SW480 (cell line): ENCODE data around the gene DNAH10.

Experiments used
- DNase-seq: peaks from one replicate; pipeline ENCODE4 v3.0.0-alpha.2; 2016; ENCODE audit warnings: low spot score

Gene DNAH10

GRCh38 chr12:123798518-123798917 is 36.4 kb downstream of the DNAH10 start:
- DNase-seq, result no peak

GRCh38 chr12:123799227-123799626 is 37.1 kb downstream of the DNAH10 start:
- no peak for DNase-seq

GRCh38 chr12:123801573-123802178 is 39.6 kb downstream of the DNAH10 start:
- DNase-seq, result peak; percentile 25

GRCh38 chr12:123805173-123805572 is 43.1 kb downstream of the DNAH10 start:
- DNase-seq, result no peak

GRCh38 chr12:123807002-123807401 is 44.9 kb downstream of the DNAH10 start:
- no peak for DNase-seq

- DNase-seq, result no peak
Observed at GRCh38 chr12:123807670-123808069, 45.6 kb downstream of the DNAH10 start.

- peak; percentile 28 for DNase-seq
Observed at GRCh38 chr12:123808167-123808566, 46.1 kb downstream of the DNAH10 start.

GRCh38 chr12:123813349-123813748 is 51.2 kb downstream of the DNAH10 start:
- no peak for DNase-seq

GRCh38 chr12:123815968-123816367 is 53.9 kb downstream of the DNAH10 start:
- DNase-seq, result no peak

- no peak for DNase-seq
Observed at GRCh38 chr12:123816896-123817537, 54.9 kb downstream of the DNAH10 start.

- no peak for DNase-seq
Observed at GRCh38 chr12:123822804-123823203, 60.7 kb downstream of the DNAH10 start.

GRCh38 chr12:123828120-123828519 is 66.0 kb downstream of the DNAH10 start:
- DNase-seq, result no peak

- DNase-seq, result no peak
Observed at GRCh38 chr12:123828854-123829547, 66.9 kb downstream of the DNAH10 start.

GRCh38 chr12:123829561-123829960 is 67.5 kb downstream of the DNAH10 start:
- no peak for DNase-seq

- DNase-seq, result no peak
Observed at GRCh38 chr12:123830675-123831074, 68.6 kb downstream of the DNAH10 start.

- no peak for DNase-seq
Observed at GRCh38 chr12:123832052-123832451, 70.0 kb downstream of the DNAH10 start.

GRCh38 chr12:123833830-123834229 is 71.7 kb downstream of the DNAH10 start:
- no peak for DNase-seq

- no peak for DNase-seq
Observed at GRCh38 chr12:123834845-123835244, 72.7 kb downstream of the DNAH10 start.

- DNase-seq, result no peak
Observed at GRCh38 chr12:123836292-123836691, 74.2 kb downstream of the DNAH10 start.

GRCh38 chr12:123839826-123840225 is 77.7 kb downstream of the DNAH10 start:
- DNase-seq, result no peak

GRCh38 chr12:123840765-123841425 is 78.8 kb downstream of the DNAH10 start:
- DNase-seq, result no peak

GRCh38 chr12:123843912-123844748 is 82.0 kb downstream of the DNAH10 start:
- DNase-seq, result no peak
